COLO668 (cell line): Measurements from ENCODE around the gene SLC46A1.

Experiments
- DNase-seq: peaks from one replicate; lab custom pipeline; 2025; ENCODE audit not compliant: unreplicated experiment; lab: John Stamatoyannopoulos, UW

The SLC46A1 gene

DNA sequence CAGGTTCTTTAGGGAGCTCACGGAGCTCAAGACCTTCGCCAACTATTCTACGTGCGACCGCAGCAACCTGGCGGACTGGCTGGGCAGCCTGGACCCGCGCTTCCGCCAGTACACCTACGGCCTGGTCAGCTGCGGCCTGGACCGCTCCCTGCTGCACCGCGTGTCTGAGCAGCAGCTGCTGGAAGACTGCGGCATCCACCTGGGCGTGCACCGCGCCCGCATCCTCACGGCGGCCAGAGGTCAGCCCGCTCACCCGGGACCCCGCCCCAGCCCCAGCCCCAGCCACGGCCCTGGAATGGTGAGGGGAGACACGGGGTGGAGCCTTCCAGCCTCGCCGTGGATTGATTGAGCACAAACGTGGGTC, 21.0 kb downstream of the SLC46A1 start:
- peak; percentile 44 for DNase-seq

DNA sequence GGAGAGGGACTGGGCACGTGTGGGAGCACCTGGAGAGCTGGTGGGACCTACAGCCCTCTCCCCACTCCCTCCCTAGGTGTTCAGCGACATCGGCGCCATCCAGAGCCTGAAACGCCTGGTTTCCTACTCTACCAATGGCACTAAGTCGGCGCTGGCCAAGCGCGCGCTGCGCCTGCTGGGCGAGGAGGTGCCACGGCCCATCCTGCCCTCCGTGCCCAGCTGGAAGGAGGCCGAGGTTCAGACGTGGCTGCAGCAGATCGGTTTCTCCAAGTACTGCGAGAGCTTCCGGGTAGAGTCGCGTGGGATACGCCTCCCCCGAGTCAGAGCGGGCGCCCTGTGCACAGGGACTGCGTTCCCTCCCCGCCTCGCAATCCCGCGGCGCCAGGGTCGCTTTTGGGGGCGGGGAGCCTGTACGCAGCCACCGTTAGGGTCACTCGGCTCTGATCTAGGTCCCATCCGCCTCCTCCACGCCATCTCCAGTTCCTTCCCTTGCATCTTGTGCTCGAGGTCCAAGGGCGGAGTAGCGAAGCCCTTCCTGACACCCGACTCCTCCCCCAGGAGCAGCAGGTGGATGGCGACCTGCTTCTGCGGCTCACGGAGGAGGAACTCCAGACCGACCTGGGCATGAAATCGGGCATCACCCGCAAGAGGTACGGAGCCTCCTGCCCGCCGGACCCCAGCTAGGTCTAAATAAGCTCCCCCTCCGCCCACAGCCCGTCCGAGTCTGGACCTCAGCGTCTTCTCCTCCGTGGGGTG, 21.6 kb downstream of the SLC46A1 start:
- DNase-seq: peak; percentile 73

DNA sequence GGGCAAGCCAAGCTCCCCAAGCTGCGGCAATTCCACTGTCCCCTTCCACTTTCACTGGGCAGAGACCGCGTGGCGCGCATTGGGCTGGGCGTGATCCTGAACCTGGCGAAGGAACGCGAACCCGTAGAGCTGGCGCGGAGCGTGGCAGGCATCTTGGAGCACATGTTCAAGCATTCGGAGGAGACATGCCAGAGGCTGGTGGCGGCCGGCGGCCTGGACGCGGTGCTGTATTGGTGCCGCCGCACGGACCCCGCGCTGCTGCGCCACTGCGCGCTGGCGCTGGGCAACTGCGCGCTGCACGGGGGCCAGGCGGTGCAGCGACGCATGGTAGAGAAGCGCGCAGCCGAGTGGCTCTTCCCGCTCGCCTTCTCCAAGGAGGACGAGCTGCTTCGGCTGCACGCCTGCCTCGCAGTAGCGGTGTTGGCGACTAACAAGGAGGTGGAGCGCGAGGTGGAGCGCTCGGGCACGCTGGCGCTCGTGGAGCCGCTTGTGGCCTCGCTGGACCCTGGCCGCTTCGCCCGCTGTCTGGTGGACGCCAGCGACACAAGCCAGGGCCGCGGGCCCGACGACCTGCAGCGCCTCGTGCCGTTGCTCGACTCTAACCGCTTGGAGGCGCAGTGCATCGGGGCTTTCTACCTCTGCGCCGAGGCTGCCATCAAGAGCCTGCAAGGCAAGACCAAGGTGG, 24.7 kb downstream of the SLC46A1 start:
- DNase-seq: peak; percentile 2

DNA sequence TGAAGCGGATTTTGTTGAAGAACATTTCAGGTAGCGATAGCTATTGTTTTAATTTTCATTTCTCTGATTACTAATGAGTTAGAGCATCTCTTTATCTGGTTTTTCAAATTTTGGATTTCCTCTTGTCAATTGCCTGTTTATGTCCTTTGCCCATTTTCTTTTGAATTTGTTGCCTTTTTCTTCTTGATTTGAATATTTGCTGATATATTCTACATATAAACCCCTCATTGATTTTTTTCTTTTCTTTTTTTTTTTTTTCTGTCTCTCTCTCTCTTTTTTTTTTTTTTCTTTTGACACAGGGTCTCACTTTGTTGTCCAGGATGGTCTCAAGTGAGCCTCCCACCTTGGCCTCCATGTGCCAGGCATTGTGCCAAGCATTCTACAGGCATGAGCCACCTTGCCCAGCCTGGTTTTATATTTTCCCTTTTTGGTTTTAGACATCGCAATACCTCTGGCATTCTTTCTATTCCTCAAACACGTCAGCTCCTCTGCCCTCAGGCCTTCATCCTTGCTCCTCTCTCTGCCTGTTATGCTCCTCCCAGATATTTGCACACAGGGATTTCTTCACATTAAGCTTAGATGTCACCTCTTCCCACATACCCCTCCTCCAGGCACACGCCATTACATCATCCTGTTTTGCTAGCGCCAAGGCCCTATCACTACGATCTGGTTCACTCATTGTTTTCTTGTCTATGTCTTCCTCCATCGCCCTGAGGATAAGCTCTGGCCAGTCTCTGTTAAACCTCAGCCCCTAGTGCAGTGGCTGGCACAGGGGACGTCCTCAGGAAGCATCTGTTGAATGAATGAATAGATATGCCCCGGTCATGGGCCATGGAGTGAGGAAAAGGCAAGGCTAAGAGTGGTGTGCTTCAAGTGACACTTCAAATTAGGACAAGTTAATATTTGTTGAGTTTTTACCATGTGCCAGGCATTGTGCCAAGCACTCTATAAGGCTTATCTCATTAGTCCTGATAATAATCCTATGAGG, 25.9 kb downstream of the SLC46A1 start:
- DNase-seq: no peak

DNA sequence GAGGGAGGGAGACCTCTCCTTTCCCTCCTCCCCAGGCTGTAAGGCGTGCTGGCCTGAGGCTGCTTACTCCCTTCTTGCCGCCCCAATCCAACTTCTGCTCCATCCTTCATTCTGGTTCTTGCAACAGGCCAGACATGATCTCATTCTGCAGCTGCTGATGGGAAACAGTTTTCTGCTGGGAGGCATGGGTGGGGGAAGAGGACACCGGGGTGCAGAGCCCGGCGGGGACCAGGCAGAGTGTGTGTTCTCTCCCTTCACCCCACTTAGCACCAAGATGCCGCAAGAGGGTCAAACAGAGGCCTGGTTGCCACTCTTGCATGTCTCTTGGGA, 33.1 kb downstream of the SLC46A1 start:
- no peak for DNase-seq

DNA sequence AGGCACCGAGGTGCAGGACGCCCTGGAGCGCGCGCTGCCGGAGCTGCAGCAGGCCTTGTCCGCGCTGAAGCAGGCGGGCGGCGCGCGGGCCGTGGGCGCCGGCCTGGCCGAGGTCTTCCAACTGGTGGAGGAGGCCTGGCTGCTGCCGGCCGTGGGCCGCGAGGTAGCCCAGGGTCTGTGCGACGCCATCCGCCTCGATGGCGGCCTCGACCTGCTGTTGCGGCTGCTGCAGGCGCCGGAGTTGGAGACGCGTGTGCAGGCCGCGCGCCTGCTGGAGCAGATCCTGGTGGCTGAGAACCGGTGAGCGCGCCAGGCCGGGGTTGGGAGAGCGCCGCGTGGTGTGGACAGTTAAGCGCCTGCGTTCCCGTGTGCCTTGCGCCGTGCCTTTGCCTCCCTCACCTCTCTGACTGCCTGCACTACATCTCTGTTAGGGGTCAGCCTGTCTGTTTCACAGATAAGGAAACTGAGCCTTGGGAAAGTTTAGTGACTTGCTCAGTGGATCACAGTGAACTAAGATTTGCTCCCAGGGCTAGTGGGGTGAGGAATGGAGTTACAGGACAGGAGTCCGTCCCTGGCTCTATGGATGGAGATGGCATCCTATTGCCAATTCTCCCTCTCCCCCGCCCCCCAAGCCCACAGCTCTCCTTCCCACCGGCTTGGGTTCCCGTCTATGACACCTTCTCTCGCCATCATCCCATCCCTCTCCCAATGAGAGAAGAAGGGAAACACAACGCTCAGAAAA, 33.6 kb downstream of the SLC46A1 start:
- peak; percentile 55 for DNase-seq

DNA sequence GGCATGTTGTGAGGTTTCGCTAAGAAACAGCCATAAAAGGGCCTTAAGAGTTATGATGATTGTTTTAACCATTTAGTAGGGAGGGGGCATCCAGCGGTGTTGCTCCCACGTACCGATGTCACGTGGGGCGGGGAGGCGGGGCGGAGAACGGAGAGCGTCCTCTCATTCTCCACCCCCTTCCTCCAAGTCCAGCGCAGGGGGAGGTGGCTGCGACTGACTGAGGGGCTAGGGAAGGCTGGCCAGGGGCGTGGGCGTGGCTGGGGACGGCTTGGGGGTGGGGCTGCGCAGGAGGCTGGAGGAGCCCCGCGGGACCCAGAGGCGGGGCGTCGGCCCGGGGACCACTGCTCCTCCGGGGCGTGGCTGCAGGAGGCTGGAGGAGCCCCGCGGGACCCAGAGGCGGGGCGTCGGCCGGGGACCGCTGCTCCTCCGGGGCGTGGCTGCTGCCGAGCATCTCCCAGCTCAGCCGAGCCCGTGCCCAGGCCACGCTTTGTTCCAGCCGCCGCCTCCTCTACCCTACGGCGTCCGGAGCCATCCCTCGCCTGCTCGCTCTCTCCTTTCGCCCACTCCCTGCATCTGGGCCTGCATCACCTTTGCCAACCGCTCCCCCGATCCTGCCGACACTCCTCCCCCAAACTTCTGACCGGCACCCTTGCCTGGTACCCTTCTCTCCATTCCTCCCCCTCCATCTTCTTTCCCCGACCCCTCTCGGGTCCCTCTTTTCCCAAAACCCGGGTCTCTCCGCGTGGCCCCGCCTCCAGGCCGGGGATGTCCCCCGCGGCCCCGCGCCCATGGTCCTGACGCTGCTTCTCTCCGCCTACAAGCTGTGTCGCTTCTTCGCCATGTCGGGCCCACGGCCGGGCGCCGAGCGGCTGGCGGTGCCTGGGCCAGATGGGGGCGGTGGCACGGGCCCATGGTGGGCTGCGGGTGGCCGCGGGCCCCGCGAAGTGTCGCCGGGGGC, 34.5 kb downstream of the SLC46A1 start, which contains the start of gene SARM1:
Gene SARM1, plus strand, starts transcription at position 450 of the 958 bp plus-strand sequence. Its CDS starts 339 bp downstream, at position 789.
- DNase-seq: peak; percentile 70

DNA sequence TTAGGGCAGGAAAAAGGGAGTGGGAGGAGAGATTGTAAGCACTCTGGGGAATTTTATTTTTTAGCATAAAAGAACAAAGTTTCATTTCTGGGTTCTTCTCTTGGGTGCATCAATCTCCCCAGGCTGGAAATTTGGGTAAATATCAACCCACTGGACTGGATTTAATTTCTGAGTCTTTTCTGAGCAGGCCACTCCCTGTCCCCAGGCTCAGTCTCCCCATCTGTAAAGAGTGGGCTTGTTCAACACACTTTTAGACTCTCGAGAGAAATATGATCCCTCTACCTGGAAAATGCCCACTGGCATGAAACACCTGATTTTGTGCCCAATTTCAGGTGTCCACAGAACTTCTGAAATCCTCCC, 35.3 kb downstream of the SLC46A1 start:
- no peak for DNase-seq

DNA sequence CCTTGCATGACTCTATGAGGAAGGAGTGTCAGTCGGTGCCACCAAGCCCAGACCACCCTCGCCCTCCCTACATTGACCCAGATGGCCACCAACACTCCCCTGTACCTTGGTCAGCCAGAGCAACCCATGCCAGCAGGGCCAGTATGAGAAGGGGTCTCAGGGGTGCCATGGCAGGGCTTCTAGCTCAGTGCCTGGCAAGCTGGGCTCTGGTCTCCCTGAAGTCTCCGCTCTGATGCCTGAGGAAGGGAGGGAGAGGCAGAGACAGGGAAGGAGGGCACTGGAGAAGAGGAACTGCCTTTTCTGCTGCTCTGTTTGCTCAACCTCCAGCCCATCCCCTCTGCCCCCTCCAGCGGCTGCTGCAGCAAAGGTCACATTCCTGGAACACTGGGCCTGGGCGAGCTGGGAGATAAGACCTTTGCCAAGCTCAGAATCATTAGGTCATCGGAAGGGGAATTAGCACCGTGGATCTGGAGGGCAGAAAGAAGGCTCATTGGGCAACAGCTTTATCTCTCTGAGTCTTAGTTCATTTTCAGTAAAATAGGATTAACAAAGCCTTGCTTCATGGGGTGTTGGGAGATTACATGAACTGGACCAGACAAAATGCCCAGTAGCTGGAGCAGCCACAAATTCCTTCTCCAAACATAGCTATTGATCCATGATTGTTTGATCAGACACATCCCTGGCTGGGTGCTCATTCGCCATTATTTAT, 35.8 kb downstream of the SLC46A1 start, which contains the start of gene VTN:
Gene VTN, minus strand, starts transcription at position 273 of the 709 bp plus-strand sequence. Its CDS starts 104 bp downstream, at position 169.
- peak; percentile 6 for DNase-seq

DNA sequence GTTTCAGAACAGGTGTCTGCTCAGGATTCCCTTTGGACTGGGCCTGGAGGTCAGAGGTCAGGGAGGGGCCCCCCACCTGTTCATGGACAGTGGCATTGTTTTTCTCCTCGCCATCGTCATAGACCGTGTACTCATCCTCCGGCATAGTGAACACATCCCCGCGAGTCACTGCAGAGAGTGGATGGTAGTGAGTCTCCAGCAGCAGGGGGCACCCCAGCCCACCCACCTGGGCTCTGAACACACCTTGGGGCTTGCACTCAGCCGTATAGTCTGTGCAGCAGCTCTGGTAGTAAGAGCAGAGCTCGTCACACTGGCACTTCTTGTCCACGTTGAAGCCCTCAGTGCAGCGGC, 36.4 kb downstream of the SLC46A1 start:
- peak; percentile 3 for DNase-seq

DNA sequence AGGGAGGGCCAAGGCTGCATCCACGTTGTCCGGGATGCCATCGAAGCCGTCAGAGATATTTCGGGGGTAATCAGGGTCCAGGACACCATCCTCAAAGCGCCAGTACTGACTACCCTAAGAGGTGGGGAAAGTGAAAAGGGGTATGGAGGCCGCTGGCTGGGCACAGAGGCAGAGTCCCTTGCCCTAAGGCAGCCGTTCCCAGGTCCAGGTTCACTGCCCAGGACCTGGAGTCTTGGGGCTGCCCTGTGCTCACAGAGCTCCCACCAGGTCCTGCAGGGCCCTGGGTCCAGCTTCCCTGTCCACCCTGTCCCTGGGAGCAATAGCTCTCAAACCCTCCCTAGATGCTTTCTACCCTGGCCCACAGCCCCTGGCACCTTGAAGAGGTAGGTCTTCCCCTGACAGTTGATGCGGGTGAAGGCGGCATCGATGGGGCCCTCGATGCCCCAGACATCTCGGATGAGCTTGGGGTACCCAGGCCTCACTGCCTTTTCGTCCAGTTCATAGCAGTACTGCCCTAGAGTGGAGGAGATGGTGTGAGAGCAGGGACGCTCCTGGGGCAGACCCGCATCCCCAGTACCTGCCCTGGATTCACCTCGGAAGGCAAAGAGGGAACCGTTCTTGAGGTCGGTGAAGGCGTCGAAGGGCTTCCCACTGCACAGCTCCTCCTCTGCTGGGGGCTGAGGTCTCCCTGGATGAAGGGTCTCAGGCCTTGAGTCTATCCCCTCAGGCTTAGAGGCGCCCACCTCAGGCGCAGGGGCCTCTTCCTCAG, 36.9 kb downstream of the SLC46A1 start:
- DNase-seq: no peak

DNA sequence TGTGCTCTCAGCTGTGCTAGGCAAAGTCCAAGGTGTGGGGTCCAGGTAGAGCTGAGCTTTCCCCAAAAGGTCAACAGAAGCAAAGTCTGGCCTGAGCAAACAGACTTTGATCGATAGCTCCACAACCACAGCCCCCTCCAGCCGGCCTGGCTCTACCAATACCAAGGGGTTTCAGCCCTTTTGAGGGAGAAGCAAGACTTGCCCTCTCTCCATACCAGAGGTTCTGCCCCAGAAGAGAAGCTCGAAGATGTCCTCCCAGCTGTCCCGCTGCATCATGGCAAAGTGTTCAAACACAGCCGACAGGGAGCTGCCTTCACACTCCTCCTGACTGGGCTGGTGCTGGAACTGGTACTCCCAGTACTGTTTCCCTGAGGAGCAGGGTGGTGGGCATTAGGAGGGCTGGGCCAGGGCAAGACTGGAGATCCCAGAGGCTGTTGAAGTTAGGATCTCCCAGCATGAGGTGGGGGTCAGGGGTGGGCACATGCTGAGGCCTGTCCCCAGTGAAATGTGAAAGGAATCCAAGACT, 37.6 kb downstream of the SLC46A1 start:
- DNase-seq: no peak

DNA sequence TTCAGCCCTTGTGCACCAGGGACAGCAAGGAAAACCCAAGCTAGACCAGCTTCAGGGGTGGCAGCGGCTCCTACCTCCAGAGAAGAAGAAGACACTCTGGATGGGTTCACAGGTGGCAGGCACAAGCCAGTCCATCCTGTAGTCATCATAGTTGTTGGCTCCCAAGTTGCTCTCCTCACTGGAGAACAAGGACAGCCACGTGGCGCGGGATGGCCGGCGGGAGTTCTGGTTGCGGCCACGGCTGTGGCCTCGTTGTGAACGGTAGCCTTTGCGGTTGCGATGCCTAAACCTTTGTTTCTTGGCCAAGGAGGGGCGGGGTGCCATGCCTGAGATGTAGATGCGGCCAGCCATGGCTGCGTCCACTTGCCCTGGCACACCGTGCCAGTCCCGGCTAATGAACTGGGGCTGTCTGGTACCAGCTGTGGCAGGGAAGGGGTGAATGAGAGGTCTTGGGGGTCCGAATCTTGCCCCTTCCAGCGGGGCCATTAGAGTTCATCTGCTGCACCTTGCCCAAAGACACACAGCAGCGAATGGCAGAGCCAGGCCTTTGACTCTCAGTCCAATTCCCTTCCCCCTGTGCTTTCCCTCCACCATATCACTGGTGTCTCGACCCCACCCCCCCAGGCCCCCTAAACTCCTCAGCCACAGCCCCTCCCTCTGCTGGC, 38.2 kb downstream of the SLC46A1 start:
- DNase-seq: no peak

DNA sequence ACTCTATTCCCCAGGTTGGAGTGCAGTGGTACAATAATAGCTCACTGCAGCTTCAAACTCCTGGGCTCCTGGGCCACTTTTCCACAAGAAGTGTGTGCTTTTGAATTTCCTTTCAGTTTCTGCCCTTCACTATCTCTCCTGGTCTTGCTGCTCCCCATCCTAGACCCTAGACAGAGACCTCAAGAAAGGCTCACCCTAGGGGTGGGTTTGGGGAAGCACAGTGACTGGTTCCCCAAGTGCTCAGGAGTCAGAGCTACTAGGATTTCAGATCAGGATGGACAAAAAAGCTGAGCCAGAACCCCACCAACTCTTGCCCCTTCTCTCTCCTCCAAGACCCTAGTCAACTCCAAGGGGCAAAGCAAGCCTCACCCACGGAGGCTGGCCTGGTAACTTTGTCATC, 39.4 kb downstream of the SLC46A1 start:
- no peak for DNase-seq

DNA sequence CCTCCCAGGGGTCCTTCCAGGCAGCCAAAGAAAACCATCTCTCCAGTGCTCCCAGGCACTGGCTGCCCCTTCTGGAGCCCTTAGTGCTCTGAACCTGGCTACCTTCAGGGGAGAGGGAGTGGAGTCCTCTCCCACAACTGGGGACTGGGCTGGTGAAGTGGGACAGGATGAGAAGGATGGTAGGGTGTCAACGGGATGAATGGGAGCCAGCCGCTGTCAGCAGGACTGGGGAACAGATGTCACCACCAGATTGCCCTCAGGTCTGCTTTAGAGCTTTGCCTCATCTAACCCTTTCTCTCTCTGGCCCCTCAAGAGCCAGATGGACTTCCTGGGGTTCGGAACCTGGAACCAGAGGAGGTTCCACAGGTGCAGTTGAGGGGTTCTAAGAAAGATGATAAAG, 40.5 kb downstream of the SLC46A1 start:
- DNase-seq: no peak

DNA sequence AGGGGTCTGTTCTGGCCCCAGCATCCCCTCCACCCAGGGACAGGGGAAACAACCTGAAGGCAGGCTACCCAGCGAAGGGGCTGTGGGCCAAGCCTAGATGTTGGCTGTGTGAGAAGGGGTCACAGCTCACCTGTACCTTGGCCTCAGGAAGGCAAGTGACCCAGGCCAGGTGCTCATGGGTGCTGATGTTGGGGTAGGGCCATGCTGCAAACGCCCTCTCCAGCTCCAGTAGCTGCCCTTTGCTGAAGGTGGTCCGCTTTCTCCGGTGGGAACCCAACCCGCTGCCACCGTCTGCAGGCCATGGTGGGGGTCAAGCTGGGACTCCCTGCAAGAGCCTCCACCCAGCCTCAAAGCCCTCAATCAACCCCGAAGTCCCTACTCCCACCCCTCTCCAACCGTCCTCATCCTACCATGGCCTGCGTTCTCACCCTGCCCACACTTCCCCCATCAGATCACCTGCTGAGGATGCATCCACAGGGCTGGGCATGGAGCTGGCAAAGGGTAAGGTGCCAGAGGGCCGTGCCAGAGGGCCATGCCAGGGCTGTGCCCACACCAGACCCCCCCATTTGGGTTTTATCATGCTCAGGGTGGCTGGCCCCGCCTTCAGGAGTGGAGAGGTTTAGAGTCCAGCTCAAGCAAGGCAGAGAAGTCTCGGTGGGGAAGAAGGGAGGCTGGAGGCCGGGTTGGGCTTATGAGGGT, 41.2 kb downstream of the SLC46A1 start, which contains the start of gene SEBOX:
Gene SEBOX, minus strand, starts transcription at position 535 of the 699 bp plus-strand sequence. Its CDS starts 48 bp downstream, at position 487.
- DNase-seq: no peak
